Bronchial smooth muscle cell (primary cell): ENCODE measurements around the gene ATP13A1. TPM values are rescaled to one million over a fixed set of nuclear protein-coding genes. Genes with fewer than 3 reads are reported as not detected.

ENCODE experiments used
- total RNA-seq: library from RNA; depleted of rRNA; stranded (reverse); fragments of >200 nt; gene quantifications from 2 replicates; pipeline ENCODE4 v1.2.1, GENCODE V29; 2014

ATP13A1 gene
- total RNA-seq: 19.7 and 21.6 TPM in 2 replicates

GRCh38 chr19:19663256-19664120 lies at the start of gene ATP13A1:
ATP13A1 (minus strand) TSS chr19:19663676; CDS start chr19:19663666, 10 bp downstream.

GRCh38 chr19:19668230-19669012 lies 4.9 kb upstream of the ATP13A1 start, which contains the start of gene ZNF101:
ZNF101 (plus strand) TSS chr19:19668839; CDS start chr19:19668964, 125 bp downstream.

GRCh38 chr19:19643158-19644053 lies 20.1 kb downstream of the ATP13A1 start, which contains the start of gene GMIP:
GMIP (minus strand) TSS chr19:19643657; CDS start chr19:19643529, 128 bp downstream.

GRCh38 chr19:19627621-19628500 lies 35.6 kb downstream of the ATP13A1 start, which contains the start of gene LPAR2:
LPAR2 (minus strand) TSS chr19:19628220; CDS start chr19:19627275, 945 bp downstream.

DNA sequence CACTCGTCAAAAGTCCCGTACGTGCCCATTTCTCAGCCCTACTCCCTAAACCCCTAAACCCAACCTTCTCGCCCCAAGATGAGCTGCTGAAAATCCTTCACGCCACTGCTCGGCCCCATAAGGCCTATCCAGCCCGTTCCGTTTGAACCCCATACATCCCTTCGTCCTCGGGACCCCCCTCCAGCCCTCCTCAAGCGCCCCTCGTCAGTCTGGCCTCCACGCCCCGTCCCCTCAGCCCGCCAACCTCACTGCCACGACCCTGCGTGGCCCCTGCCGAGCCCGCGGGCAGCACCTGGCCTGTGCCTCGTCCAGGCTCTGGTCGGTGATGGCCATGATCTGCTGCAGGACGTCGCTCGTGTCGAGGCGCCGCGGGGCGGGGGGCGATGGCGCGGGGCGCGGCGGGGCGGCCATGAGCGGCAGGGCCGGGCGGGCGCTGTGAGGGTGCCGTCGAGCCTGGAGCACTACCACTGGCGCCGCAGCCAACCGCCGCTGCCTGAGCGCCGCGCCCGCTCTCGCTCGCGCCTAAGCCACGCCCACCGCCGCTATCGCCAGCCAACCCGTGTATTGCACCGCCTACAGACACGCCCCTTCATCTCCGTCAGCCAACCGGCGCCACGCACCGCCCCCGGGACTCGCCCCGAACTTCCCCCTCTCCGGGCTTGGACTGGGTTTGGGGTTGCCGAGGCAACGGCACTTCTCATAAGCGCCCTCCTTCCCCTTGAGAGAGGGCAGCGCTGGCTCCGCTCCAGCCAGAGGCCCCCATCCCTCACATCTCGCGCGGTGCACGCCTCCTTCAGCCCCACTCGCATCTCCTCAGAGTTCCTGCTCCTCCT lies 45.0 kb downstream of the ATP13A1 start, which contains the start of gene PBX4:
Gene PBX4 (minus strand): TSS at position 469 of the 833 bp plus-strand sequence. CDS start 58 bp downstream, at position 411.

Other genes starting within 250 kb of the ATP13A1 start
- gene TSSK6, start 148.1 kb downstream of the ATP13A1 start, total RNA-seq: 1.9 and 2.2 TPM in 2 replicates
- gene NDUFA13, start 147.5 kb downstream of the ATP13A1 start, total RNA-seq: 435 and 561 TPM in 2 replicates
- gene YJEFN3, start 134.8 kb downstream of the ATP13A1 start, total RNA-seq: 0.17 and 0.32 TPM in 2 replicates
- under 0.01 and 0.16 TPM in 2 replicates for gene CILP2, start 125.4 kb downstream of the ATP13A1 start, total RNA-seq
- gene PBX4, start 45.0 kb downstream of the ATP13A1 start, total RNA-seq: 2.2 and 3.0 TPM in 2 replicates
- gene LPAR2, start 35.5 kb downstream of the ATP13A1 start, total RNA-seq: 0.52 and 1.9 TPM in 2 replicates
- gene GMIP, start 20.0 kb downstream of the ATP13A1 start, total RNA-seq: 1.9 and 4.9 TPM in 2 replicates
- 3.6 and 4.9 TPM in 2 replicates for gene ZNF101, start 5.2 kb upstream of the ATP13A1 start, total RNA-seq
- gene ZNF14, start 69.4 kb upstream of the ATP13A1 start, total RNA-seq: 3.3 and 5.4 TPM in 2 replicates
- 7.0 and 9.3 TPM in 2 replicates for gene ZNF506, start 158.1 kb upstream of the ATP13A1 start, total RNA-seq
- gene ZNF253, start 202.2 kb upstream of the ATP13A1 start, total RNA-seq: 2.1 and 2.5 TPM in 2 replicates
- 1.7 and 2.0 TPM in 2 replicates for gene ZNF93, start 237.3 kb upstream of the ATP13A1 start, total RNA-seq